WI38 (cell line): ENCODE data around the gene TRPV4.
A peak's percentile ranks its signal among the peaks of the same experiment; 100 is the strongest.

Experiments used
- H3K4me3 ChIP-seq: 2 replicates; pipeline ENCODE4 v1.5.1; 2011; ENCODE audit warnings: low read depth, mild to moderate bottlenecking, control low read depth, low read length
- TF ChIP-seq, protein P1 (sequence below): IDR thresholded peaks from 2 replicates; pipeline ENCODE4 v1.5.1; 2012; ENCODE audit warnings: low read depth, mild to moderate bottlenecking, control low read depth, low read length

The TRPV4 gene

DNA sequence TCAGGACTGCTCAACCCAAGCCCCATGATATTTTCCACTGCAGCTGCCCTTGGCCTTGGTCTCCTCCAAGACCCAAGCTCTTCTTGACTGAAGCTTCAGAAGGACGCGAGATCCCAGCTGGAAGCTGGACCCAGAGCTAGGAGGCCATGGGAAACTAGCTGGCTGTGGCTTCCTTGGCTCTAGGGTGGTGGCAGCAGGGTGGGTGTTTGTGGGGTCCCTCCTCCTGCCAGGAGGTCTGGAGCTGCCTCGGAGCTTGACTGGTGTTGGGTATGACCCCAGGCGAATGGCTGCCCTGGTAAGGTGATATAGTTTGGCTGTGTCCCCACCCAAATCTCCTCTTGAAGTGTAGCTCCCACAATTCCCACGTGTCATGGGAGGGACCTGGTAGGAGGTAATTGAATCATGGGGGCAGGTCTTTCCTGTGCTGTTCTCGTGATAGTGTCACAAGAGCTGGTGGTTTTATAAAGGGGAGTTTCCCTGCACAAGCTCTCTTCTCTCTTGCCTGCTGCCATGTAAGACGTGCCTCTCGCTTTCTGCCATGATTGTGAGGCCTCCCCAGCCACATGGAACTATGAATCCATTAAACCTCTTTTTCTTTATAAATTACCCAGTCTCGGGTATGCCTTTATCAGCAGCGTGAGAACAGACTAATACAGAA is 51.4 kb downstream of the TRPV4 start:
- H3K4me3 ChIP-seq, result no peak overlapping the region
- TF ChIP-seq, protein P1, sequence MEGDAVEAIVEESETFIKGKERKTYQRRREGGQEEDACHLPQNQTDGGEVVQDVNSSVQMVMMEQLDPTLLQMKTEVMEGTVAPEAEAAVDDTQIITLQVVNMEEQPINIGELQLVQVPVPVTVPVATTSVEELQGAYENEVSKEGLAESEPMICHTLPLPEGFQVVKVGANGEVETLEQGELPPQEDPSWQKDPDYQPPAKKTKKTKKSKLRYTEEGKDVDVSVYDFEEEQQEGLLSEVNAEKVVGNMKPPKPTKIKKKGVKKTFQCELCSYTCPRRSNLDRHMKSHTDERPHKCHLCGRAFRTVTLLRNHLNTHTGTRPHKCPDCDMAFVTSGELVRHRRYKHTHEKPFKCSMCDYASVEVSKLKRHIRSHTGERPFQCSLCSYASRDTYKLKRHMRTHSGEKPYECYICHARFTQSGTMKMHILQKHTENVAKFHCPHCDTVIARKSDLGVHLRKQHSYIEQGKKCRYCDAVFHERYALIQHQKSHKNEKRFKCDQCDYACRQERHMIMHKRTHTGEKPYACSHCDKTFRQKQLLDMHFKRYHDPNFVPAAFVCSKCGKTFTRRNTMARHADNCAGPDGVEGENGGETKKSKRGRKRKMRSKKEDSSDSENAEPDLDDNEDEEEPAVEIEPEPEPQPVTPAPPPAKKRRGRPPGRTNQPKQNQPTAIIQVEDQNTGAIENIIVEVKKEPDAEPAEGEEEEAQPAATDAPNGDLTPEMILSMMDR, result no peak

DNA sequence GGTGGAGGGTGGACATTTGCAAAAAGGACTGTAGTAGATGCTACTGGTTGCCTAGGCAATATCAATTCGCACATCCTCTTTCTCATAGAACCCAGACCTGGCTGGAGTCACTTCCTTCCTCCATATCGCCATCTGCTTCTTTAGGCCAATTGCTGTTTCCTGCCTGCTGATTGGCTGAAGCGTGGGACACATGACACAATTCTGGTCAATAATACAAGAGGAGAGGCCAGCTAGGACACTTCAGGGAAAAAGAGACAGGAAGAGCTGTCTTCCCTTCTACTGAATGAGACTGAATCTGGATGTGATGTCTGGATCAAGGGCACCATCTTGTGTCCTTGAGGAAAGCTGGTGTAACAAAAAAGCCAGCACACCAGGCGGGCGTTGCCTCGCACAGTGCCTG is 53.8 kb downstream of the TRPV4 start:
- TF ChIP-seq, protein P1, result no peak
- H3K4me3 ChIP-seq, result no peak overlapping the region

DNA sequence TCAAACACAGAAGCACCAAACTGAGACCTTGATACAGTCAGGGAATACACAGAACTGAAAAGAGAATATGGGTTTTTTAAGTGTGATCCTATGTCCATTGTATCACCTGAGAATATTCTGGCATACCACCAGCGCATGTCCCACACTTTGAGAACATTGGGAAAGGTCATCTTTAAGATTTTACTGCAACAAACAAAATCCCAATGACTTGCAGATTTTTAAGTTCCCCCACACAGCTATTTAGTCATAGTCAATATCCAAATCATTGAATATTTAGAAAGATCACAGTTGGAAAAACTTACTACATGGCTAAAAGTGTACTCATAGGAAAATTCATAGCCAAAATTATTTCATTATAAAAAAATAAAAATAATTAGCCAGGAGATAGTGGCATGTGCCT is 54.5 kb downstream of the TRPV4 start:
- TF ChIP-seq, protein P1, result no peak

DNA sequence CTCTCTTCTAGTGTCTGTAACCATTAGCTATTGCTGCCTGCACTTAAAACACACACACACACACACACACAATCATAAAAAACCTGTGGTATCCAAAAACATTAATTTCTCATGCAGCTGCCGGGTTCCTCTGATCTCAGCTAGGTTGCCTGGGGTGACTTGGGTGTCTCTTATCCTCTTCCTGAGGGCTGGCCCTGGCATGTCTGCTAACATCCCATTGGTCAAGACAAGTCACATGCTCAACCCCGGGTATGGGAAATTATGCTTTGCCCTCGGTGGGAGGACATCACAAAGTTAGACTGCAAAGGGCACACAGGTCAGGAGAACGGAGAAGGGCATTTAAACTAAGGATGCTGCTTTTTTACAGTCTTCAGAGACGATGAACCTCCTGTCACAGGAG is 55.7 kb downstream of the TRPV4 start:
- TF ChIP-seq, protein P1, result no peak
- no peak overlapping the region for H3K4me3 ChIP-seq

More for the DNA sequence above, 54.5 kb downstream of the TRPV4 start:
- H3K4me3 ChIP-seq, result no peak overlapping the region

DNA sequence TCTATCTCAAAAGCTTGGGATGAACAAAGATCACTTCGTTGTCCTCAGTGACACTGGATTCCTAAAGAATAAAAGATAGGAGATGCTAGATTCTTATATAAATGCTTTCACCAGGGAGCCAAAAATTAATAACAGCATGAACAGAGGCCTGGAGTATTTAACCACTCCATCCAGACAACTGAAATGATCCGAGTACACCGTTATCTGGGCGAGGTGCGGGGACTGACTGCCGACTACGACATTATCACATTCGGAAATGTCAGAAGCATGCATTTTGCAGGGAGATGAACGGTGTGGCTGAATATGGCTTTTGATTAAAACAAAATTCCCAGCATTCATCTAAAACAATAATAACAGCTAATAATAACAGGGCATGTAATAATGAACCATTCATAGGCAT is 56.6 kb downstream of the TRPV4 start:
- H3K4me3 ChIP-seq, result no peak overlapping the region
- TF ChIP-seq, protein P1, result no peak

DNA sequence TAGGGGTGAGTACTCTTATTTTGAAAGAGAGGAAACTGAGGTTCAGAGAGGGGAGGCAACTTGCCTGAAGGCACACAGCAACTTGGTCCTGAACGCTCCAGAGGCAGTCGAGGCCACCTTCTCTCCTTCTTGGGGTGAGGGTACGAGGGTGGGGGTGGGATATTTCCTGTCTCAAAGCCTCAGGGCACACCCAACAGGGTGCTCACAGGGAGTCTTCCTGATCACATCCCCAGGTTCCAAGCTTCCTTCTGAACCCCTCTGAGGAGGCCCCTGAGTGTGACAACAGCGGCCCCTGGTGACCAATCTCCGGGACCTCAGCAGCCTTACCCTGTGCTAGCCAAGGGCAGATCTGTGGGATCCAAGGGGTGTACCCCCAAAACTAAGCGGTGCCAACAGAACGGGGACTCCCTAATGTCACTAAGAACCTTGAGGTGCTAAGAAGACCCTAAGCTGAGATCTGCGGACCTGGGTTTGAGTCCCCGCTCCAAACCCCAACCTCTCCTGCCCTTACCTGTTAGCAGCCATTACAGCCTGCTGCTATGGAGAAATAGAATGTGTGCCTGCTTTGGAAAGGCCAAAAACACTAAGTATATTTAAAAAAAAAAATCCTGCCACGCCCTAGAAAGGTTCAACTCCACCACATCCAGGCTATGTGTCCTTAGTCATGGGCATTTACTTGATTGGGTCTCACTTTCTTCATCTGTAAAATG is 57.9 kb downstream of the TRPV4 start:
- no peak overlapping the region for H3K4me3 ChIP-seq
- TF ChIP-seq, protein P1, result peak; percentile 95

DNA sequence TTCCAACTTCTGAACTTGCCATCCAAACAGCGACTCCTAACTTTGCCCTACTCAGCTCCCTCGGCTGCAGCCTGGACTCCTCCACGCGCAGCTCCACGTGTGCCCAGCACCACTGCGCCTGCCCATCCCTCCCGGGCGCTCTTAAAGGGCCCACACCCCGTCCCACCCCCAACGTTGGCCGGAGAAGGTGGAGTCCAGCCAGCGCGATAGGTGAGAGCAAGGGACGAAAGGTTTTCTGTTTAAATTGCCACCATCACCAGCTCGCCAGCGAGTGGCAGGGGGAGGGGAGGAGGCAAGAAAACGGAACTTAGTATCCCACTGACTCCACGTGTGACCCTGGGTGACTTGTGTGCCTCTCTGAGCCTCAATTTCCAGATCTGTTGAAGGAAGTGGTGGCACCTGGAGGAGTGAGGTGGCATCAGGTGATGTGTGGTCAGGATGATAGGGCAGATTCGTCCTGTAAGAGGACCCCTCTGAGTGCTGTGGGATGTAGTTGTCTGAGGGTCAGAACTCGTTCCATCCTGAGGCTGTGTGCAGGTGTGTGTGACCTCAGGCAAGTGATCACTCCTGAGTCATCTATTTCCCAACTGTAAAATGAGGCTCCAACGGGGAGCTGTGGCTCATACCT is 59.7 kb downstream of the TRPV4 start:
- H3K4me3 ChIP-seq, result no peak overlapping the region
- TF ChIP-seq, protein P1, result no peak
